Superior temporal gyrus (tissue), 1 donor: ENCODE data around the gene PRSS53.
"Not testable (repeated sequence)": the region's sequence is repeated elsewhere in the genome, so short reads cannot be mapped to it uniquely, and the experiment has no call there.

Source experiments
- DNase-seq: peaks from one replicate; pipeline ENCODE4 v3.0.0-alpha.2; 2016; ENCODE audit errors: extremely low spot score

The PRSS53 gene

DNA sequence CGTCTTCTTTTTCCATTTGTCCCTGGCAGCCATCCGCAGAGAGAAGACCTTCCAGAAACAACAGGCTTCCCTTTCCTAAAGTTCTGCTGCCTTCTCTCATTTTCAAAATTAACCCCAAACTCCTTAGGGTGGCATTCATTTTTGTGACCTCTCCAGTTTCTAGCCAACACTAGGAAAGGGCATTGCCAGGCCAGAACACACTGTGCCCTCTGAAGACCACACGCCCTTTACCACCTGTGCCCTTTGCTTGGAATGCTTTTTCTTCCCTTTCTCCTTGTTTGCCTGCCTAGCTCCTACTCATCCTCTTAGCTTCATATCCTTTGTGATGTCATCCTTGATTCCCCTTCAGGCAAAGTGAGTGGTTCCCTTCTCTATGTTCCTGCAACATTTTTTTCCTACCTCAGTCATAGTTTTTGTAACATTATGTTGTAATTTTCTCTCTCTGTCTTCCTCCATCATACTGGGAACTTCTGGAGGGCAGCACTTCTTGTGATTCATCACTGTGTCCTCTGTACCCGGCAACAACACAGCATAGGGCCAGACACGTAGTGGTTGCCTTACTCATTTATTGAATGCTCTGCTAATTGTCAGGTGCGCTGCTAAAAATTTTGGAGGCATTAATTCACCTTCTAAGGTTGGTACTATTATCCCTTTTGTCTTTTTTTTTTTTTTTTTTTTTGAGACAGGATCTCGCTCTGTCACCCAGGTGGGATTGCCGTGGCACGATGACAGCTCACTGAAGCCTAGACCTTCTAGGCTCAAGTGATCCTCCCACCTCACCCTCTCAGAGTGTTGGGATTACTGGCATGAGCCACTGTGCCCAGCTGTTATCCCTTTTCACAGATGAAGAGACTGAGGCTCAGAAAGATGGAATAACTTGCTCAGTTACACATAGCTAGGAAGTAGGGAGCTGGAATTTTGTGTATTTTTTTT, 29.7 kb upstream of the PRSS53 start:
- peak; percentile 15 for DNase-seq

DNA sequence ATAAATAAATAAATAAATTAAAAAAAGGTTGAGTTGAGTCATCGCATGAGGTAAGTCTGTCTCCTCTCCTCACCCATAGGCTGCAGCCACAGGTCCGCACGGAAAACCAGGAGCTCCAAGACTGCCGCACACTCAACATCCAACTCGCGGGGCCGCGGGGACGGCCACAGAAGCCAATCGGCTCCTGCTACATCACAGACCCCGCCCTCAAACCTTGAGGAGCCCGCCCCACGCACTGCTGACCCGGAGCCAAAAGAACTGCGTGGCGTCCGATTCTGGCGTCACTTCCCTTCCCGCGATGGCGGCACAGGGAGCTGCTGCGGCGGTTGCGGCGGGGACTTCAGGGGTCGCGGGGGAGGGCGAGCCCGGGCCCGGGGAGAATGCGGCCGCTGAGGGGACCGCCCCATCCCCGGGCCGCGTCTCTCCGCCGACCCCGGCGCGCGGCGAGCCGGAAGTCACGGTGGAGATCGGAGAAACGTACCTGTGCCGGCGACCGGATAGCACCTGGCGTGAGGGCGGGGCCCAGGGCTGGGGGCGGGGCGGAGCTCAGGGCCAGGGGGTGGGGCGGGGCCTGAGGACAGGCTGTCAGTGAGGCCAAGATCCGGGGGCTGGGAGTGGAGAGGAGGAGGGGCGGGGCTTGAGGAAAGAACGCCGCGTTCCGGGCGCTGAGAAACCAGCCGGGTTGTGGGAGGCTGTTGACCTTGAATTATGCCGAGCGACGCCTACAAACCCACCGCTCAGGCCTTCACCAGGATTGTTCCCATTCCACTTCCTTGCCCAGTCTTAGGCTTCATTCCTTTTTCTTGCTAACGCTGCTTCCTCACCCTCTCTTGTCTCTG, 28.9 kb upstream of the PRSS53 start, which contains the start of gene KAT8:
Gene KAT8, plus strand, starts transcription at position 281 of the 839 bp plus-strand sequence. Its CDS starts 18 bp downstream, at position 299.
- peak; percentile 99 for DNase-seq

DNA sequence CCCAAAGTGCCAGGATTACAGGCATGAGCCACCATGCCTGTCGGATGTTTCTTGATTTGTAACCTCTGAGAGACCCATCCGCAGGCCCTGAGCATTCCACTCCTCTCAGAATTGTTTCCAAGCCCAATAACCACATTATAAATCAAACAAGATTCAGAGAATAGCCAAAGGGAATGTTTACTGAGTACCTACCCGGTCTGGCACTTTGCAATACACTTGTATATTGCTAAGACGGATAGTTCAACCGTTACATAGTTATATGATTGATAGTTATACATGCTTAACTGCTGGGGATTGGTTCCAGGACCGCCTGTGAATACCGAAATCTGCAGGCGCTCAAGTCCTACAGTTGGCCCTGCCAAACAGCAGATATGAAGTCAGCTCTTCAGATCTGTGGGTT, 25.7 kb upstream of the PRSS53 start:
- no peak for DNase-seq

DNA sequence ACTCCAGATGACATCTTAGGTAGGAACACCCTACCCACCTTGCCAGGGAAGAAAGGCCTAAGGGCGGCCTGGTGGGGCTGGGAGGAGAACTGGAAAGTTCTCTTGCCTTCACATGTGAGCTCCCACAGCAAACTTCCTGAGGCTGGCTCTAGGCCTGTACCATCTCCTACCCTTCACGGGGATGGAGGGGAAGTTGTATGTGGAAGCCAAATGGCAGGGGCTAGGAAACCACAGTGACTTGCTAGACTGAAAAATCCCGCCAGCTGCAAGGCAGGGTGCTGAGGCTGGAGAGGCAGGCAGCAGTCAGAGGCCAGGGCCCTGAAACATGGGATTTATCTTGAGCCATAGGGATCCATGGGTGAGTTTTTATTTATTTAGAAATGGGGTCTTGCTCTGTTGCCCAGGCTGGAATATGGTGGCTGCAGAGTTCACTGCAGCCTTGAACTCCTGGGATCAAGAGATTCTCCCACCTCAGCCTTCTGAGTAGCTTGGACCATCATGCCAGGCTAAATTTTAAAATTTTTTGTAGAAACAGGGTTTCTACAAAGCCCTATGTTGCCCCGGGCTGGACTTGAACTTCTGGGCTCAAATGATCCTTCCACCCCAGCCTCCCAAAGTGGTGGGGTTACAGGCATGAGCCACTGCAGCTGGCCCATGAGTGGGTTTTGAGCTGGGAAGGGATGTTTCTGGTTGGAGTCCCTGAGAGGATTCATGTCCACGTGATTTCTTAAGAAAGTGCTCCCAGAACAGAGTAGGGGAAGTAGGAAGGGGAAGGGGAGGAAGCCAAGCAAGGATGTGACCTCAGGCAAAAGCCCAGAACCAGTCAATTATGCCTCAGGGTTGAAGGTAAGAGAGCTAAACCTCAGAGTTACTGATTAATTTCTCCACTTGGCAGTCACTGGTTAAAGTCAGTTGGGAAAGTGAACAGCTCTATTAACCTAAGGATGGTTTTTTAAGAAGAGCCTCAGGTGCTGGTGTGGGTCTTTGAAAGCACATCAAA, 24.7 kb upstream of the PRSS53 start:
- DNase-seq: no peak

DNA sequence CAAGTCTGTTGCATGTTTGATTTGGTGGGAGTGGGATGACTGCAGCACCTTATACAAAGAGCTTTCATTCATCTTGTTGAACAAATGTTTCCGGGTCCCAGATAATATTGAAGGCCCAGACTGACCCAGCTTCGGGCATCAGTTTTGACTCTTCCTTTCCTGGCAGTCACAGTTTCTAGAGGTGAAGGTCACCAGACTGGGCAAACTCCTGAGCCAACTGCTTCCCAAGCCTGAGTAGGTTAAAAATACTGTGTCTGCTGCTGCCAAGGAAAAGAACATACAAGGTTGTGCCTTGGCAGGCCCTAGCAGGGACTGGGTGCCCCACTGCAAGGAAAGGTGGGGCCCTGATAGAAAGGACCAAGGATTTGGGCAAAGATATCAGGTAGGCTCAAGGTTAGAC, 24.0 kb upstream of the PRSS53 start:
- DNase-seq: no peak

DNA sequence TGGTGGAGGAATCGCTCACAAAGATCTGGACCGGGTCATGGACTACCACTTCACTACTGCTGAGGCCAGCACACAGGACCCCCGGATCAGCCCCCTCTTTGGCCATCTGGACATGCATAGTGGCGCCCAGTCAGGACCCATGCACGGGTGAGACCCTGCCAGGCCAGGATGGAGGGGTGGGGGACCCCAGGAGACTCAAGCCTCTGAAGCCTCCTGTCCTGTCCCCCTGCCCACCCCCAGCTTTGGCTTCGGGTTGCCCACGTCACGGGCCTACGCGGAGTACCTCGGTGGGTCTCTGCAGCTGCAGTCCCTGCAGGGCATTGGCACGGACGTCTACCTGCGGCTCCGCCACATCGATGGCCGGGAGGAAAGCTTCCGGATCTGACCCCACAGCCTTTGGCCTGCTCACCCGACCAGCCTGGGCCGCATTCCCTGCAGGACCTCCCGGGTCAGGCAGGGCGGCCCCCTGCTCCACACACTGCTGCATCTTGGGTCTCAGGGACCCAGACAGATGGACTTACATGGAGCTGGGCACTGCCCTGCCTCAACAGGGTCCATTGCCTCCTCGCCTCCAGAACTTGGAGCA, 23.2 kb upstream of the PRSS53 start:
- no peak for DNase-seq

DNA sequence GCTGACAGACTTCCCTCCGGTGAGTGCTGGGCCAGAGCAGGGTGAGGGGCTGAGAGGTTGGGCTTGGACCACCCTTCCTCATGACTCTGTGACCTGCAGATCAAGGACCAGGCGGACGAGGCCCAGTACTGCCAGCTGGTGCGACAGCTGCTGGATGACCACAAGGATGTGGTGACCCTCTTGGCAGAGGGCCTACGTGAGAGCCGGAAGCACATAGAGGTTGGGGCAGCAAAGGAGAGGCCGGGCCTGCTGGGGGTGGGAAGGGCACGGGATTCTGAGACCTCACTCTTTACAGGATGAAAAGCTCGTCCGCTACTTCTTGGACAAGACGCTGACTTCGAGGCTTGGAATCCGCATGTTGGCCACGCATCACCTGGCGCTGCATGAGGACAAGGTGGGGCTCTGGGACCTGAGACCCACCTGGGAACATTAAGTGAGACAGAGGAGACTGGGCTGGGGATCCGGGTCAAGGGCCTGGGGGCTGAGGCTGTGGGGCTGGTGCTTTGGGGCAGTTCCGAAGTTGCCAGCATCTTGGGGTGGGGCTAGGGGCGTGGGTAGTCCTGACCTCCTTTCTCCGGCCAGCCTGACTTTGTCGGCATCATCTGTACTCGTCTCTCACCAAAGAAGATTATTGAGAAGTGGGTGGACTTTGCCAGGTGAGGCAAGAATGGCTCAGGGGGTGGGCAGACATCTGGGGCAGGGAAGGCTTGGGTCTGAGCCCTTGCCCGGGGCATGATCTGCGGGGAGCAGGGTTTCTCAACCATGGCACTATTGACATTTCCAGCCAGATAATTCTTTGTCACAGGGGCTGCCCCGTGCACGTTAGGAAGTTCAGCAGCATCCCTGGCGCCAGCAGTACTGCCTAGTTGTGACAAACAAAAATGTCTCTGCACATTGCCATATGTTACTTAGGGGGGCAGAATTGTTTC, 21.6 kb upstream of the PRSS53 start:
- no peak for DNase-seq

DNA sequence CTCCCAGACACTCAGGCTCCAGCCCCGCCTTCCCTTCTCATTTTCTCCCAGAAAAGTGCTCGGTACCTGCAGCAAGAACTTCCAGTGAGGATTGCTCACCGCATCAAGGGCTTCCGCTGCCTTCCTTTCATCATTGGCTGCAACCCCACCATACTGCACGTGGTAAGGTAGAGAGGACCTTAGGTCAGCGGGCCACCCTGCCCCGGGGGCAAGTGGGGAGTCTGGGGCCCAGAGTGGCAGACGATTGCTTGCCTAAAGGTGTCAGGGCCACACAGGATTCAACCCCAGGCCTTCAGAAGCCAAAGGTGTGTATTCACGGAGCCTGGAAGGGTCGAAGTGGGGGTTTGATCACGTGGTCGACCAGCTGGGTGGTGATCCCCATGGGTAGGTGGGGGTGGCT, 20.9 kb upstream of the PRSS53 start:
- no peak for DNase-seq

DNA sequence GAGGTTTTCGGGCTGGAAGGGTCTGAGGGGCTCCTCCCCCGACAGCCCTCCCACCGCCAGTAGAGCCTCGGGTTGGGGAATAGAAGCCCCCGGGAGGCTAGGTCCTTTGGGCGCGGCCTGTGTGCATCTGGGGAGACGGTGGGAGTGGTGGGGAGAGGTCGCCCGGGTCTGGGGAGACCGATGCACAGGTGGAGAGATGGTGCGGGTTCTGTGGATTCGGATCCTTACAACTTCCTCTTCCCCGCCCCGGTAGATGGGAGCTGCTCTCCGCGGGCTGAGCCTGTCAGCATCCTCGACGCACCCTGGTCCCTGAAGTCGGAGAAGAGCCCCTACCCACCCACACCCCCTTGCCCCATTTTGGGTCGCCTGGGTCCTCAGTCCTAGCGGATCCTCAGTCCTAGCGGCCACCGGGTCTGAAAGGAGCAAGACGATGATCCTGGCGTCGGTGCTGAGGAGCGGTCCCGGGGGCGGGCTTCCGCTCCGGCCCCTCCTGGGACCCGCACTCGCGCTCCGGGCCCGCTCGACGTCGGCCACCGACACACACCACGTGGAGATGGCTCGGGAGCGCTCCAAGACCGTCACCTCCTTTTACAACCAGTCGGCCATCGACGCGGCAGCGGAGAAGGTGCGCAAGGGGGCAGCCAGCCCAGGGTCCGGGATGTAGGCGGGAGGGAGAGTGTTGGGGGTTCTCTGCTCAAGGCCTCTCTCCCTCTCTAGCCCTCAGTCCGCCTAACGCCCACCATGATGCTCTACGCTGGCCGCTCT, 20.2 kb upstream of the PRSS53 start:
- no peak for DNase-seq

DNA sequence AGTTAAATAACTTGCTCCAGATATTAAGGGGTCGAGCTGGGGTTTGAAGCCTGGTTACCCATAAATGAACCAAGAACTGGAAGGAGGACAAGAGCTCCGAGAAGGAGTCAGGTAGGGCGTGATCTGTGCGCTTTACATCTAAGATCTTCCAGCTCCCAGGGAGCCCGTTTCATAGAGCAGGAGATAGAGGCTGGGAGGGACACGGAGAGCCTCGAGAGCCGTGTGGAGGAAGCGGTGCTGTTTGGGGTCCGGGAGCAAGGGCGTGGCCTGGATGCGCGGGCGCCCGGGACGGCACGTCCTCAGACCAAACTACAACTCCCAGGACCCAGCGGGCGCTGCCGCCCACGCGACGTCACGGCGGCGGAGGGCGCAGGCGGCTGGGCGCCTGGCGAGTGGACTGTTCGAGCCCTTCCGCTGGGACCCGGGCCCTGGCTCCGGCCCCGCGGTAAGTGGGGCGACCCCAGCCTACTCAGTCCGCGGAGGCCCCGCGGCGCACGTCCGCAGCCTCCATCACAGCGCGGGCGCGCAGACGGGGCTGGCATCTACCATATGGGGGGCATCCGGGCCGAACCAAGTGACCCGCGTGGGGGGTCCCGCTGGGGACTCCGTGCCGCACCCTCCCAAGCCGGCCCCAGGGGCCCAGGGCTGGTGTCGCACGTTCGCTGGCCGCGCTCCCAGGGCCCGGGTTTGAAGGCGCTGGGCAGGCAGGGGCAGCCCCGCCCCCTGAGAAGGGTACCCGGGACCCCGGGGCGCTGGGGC, 19.5 kb upstream of the PRSS53 start, which contains the start of gene BCKDK:
Gene BCKDK, plus strand, starts transcription at position 352 of the 759 bp plus-strand sequence. CDS start 838 bp downstream, outside the sequence.
- peak; percentile 77 for DNase-seq

DNA sequence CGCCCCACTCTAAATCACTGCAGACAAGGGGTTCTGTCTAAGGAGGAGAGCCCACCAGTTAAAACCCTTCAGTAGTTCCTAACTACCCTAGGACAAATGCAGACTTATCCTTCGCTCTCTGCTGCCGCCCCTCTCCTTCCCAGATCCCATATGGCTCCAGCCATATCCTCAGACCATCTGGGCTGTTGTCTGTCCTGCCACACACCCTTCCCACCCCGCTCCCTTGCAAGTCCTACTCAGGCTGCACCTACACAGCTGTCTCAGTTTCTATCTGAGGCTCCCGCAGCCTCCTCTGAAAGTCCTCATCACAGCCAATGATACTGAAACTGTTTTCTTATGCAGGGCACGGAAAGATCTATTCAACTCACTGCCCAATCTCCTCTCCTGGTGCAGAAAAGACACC, 18.7 kb upstream of the PRSS53 start:
- DNase-seq: peak; percentile 29

DNA sequence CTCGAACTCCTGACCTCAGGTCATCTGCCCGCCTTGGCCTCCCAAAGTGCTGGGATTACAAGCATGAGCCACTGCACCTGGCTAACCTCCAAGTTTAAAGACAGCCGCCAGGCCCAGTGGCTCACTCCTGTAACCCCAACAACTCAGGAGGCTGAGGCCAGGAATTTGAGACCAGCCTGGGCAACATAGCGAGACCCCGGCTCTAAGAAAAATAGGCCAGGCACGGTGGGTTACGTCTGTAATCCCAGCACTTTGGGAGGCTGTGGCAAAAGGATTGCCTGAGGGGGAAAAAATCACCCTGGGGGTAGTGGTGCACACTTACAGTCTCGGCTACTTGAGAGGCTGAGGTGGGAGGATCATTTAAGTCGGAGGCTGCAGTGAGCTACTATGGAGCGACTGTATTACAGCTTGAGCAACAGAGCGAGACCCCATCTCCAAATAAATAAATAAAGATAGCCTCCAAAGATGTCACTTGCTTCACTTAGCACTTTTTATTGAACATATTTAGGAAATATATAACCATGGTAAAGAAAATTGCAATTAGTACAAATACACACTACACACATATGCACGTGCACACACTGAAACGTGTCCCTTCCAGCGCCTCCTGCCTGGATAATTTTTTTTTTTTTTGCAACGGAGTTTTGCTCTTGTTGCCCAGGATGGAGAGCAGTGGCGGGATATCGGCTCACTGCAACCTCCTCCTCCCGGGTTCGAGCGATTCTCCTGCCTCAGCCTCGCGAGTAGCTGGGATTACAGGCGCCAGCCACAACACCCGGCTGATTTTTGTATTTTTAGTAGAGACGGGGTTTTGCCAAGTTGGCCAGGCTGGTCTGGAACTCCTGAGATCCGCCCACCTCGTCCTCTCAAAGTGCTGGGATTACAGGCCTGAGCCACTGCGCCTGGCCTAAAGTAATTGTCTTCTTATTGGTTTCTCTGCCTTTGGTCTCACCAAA, 18.0 kb upstream of the PRSS53 start:
- DNase-seq: no peak

DNA sequence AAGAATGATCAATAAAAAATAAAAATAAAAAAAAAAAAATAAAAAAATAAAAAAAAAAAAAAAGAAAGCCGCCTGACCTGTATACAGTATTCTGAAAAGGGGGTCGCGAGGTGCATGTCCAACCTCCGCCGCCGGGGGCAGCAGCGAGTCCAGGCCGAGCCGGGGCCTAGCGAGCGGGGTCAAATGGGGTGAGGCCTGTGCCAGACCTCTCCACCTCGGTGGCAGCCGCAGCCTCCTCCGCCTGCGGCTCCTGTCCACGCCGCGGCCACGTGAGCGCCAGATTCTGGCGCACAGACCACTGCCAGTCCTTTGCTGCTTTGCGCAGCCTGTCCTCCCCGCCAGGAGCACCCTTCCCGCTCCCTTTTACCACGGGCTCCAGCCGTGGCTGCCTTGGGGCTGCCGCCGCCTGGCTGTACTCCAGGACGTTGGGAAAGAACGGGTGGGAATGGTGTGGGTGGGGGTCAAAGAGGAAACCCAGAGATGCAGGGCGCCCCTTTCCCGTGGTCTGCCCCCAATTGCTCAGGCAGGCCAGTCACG, 17.0 kb upstream of the PRSS53 start:
- DNase-seq: peak; percentile 75

DNA sequence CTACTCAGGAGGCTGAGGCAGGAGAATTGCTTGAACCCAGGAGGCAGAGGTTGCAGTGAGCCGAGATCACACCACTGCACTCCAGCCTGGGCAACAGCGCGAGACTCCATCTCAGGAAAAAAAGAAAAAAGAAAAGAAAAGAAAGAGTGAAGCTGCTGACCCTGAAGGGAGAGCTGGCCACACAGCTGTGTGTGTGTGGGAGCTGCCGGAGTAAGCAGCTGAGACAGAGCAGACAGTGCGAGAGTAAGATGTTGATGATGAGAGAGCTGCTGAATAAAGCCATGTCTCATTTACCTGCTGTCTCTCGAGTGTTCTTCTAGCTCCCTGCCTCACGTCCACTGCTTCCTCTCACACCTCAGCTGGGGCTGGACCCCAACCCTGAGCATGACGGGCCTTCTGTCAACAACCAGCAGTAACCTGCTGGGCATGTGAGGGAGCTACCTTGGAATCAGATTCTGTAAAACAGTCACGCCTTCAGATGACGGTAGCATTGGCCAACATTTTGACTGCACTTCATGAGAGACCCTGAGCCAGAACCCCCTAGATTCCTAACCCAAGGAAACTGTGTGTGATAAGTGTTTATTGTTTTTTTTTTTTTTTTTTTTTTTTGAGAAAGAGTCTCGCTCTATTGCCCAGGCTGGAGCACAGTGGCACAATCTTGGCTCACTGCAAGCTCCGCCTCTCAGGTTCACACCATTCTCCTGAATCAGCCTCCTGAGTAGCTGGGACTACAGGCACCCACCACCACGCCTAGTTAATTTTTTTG, 12.3 kb upstream of the PRSS53 start:
- not testable (repeated sequence) for DNase-seq

DNA sequence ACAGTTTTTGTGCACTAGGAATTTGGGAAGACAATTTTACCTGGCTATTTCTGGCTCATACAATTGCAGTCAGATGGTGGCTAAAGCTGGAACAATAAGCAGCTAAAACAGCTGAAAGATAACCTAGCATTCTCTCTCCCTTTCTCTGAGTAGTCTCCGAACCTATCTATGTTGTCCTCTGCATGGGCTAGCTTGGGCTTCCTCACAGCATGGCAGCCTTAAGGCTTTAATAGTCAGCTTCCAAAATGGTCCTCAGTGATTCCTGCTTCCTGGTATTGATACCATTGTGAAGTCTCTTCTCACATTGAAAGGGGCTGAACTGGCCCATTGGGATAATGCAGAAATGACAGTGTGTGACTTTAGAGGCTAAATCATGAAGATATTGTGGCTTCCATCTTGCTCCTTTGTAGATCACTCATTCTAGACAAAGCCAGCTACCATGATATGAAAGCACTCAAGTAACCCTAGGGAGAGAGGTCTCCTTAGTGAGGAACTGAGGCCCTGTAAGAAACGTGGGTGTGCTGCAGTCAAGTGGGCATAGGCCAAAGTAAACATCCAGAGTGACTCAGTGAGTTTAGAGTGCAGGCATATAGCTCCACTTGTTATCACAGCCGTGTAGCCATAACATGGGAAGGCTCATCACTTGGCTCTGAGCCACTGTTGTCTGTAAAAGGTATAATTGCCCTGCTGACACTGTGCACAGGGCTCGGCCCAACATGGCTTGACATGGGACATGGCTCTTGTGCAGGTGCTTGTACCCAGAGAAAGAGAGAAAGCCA, 11.3 kb upstream of the PRSS53 start:
- DNase-seq: no peak
